Natural killer cell treated with Interleukin-12 subunit alpha and Interleukin-12 subunit beta and Interleukin-15 and Interleukin-18, amount 100 ng/mL, for 72 hours (primary cell): ENCODE data around the gene SIGLEC15. TPM values are rescaled to one million over a fixed set of nuclear protein-coding genes. Genes with fewer than 3 reads are reported as not detected.

Experiments
- ATAC-seq, 2 donors: fragments of 150-1000 bp; cut with Tn5 transposase in 1 of 2; sonication (Bioruptor Pico), chemical (Tn5 transposase) in 1 of 2; 2 replicates each; pipeline ENCODE4 v1.10.0; 2021
- DNase-seq: peaks from one replicate; pipeline ENCODE4 v3.0.0; 2022; ENCODE audit warnings: low spot score
- H3K27ac Mint-ChIP-seq, 2 donors: 1 replicate in 1 of 2; 2 replicates in 1 of 2; pipeline ENCODE4 v1.8.0; 2022; ENCODE audit warnings: mixed read lengths in 2 of 2, mild to moderate bottlenecking in 1 of 2, moderate library complexity in 1 of 2
- H3K27me3 Mint-ChIP-seq, 2 donors: 1 replicate in 1 of 2; 2 replicates in 1 of 2; pipeline ENCODE4 v1.8.0; 2022; ENCODE audit warnings: mixed read lengths in 2 of 2
- H3K36me3 Mint-ChIP-seq: one replicate; pipeline ENCODE4 v1.8.0; 2022; ENCODE audit warnings: mixed read lengths
- H3K4me1 Mint-ChIP-seq, 2 donors: 1 replicate in 1 of 2; 2 replicates in 1 of 2; pipeline ENCODE4 v1.8.0; 2022; ENCODE audit warnings: low read depth in 2 of 2, mixed read lengths in 2 of 2, mild to moderate bottlenecking in 1 of 2
- H3K4me3 Mint-ChIP-seq: one replicate; pipeline ENCODE4 v1.8.0; 2022; ENCODE audit warnings: mixed read lengths
- H3K9me3 Mint-ChIP-seq: 2 replicates; pipeline ENCODE4 v1.8.0; 2022; ENCODE audit warnings: mixed read lengths
- total RNA-seq, 2 donors: library from RNA; stranded (reverse); gene quantifications; one replicate each; pipeline ENCODE4 v1.2.3, GENCODE V29; 2022

Gene SIGLEC15, protein sequence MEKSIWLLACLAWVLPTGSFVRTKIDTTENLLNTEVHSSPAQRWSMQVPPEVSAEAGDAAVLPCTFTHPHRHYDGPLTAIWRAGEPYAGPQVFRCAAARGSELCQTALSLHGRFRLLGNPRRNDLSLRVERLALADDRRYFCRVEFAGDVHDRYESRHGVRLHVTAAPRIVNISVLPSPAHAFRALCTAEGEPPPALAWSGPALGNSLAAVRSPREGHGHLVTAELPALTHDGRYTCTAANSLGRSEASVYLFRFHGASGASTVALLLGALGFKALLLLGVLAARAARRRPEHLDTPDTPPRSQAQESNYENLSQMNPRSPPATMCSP
- total RNA-seq, result not detected

DNA sequence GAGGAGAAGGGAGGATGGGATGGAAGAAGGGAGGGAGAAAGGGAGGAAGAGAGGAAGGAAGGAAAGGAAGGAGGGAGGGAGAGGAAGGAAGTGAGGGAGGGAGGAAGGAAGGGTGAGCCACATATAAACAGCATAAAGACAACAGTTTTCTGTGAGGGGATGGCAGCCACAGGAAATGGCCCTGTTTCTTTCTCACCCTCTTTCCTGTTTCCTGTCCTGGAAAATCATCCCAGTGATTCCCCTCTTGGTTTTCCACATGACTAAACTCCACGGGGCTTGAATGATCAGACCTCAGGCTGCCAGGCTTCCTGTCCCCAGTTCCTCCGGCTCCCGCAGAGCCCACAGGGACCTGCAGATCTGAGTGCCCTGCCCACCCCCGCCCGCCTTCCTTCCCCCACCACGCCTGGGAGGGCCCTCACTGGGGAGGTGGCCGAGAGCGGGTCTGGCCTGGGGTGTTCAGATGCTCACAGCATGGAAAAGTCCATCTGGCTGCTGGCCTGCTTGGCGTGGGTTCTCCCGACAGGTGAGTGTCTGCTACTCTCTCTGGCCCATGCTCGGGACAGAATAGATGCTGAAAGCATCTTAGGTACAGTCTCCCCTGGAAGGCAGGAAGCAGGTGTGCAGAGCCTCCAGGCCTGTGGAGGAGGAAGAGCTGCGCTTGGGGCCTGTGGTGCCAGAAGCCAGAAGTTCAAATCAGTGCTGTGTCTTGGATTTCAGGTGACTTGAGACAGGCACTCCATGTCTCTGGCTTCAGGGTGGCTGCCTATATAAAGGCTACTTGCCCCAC lies at the start of gene SIGLEC15:
SIGLEC15 (plus strand) TSS at position 418 of the 787 bp plus-strand sequence; CDS start at position 472, 54 bp downstream.
- Mint-ChIP-seq H3K4me3 (no peak within 1 kb of the TSS), H3K4me1 (peaks cover 10 to 22% of the 10 kb centered on the region in 2 donors), H3K27ac (peak within 1 kb of the TSS in 1 of 2 donors; percentile 52), H3K9me3 (no peaks in the 10 kb centered on the region), H3K27me3 (peaks cover 3 to 18% of the 10 kb centered on the region in 2 donors), H3K36me3 (peaks cover 4% of the 10 kb centered on the region)
- peak; percentile 23 for DNase-seq
- no peak for ATAC-seq

DNA sequence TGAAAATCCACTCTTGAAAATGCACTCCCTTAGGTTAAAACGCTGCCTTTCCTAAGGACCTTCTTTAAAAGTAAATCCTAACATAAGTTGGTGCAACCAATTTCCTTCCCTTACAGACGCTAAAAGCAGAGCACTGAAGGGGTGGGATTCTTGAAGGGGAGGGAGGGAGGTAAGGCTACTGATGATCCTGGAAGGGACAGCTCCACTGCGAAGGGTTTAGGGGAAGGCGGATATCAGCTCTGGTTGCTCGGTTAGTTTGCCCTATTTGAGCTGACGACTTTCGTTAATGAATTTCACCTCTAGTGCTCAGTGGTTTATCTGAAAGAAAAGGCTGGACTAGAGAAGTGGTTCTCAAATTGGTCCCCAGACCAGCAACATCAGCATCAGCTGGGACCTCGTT lies 49.7 kb upstream of the SIGLEC15 start:
- H3K36me3 Mint-ChIP-seq, result no peaks in the 10 kb centered on the region
- no peak for ATAC-seq
- DNase-seq, result no peak
- H3K4me3 Mint-ChIP-seq, result peak overlapping the region; percentile 82
- peaks cover 31 to 34% of the 10 kb centered on the region in 2 donors for H3K4me1 Mint-ChIP-seq
- no peaks in the 10 kb centered on the region for H3K9me3 Mint-ChIP-seq
- H3K27me3 Mint-ChIP-seq, result no peaks in the 10 kb centered on the region
- peak overlapping the region in 1 of 2 donors; percentile 73 for H3K27ac Mint-ChIP-seq

DNA sequence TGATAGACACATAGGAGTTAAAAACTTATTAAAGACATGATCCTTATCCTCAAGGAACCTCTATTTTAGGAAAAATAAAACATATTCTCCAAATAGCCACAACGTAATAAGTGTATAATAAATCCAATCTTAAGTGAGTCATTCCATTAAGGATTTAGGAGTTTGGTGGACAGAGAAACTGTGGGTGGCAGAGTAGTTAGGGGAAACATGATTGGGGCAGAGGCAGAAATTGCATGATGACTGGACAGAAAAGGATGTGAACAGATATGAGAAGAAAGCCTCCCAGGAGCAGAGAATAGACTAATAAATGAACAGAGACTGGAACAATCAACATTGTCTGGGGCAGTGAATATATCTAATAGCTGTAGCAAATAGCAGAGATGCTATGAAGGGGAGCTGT lies 48.1 kb upstream of the SIGLEC15 start:
- Mint-ChIP-seq H3K27ac (no peak overlapping the region), H3K9me3 (no peaks in the 10 kb centered on the region), H3K4me3 (no peak overlapping the region), H3K4me1 (peaks cover 20 to 22% of the 10 kb centered on the region in 2 donors), H3K36me3 (no peaks in the 10 kb centered on the region), H3K27me3 (peaks cover 0 to 3% of the 10 kb centered on the region in 2 donors)
- ATAC-seq, result no peak
- no peak for DNase-seq

DNA sequence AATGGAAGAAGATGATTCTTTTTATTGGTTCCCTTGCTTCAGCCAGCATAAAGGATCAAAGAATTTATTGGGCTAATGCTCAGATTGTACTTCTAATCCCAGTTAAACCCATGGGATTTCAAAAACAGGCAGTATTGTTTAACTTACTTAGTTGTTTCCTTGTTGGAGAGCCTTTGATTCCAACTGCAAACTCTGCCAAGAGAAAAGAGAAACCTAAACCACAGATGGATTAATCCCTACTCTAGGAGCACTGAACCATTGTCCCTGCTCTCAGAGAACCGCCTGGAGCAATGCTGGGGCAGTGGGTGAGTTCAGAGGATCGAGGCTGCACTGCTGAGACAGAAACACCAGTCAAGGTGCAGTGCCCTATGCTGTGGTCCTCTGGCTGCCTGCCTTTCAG lies 44.9 kb upstream of the SIGLEC15 start:
- Mint-ChIP-seq H3K4me3 (no peak overlapping the region), H3K9me3 (no peaks in the 10 kb centered on the region), H3K27me3 (peaks cover 0 to 3% of the 10 kb centered on the region in 2 donors), H3K36me3 (no peaks in the 10 kb centered on the region), H3K27ac (no peak overlapping the region), H3K4me1 (peaks cover 11 to 21% of the 10 kb centered on the region in 2 donors)
- ATAC-seq (no peak), DNase-seq (no peak)

DNA sequence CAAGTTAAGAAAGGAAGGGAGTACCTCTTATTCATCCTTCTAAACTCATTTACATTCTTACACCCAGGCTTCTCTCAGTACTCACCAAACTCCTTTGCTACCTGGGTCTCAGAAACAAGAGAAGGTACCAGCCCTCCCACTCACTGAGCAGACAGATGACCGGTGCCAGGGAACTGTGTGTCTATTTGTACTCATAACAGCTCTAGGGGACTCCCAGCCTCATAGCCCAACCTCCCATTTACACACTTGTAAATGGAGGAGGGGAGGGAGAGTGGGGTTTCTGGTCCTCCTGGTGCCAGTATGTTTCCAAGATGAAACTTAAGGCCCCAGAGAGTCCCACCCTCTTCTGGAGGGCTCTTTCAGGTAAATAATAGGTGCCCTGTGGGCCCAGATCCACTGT lies 42.8 kb upstream of the SIGLEC15 start:
- ATAC-seq (no peak), DNase-seq (no peak)
- Mint-ChIP-seq H3K27me3 (peaks cover 0 to 3% of the 10 kb centered on the region in 2 donors), H3K4me1 (peaks cover 12 to 17% of the 10 kb centered on the region in 2 donors), H3K36me3 (no peaks in the 10 kb centered on the region), H3K27ac (no peak overlapping the region), H3K9me3 (no peaks in the 10 kb centered on the region), H3K4me3 (no peak overlapping the region)

DNA sequence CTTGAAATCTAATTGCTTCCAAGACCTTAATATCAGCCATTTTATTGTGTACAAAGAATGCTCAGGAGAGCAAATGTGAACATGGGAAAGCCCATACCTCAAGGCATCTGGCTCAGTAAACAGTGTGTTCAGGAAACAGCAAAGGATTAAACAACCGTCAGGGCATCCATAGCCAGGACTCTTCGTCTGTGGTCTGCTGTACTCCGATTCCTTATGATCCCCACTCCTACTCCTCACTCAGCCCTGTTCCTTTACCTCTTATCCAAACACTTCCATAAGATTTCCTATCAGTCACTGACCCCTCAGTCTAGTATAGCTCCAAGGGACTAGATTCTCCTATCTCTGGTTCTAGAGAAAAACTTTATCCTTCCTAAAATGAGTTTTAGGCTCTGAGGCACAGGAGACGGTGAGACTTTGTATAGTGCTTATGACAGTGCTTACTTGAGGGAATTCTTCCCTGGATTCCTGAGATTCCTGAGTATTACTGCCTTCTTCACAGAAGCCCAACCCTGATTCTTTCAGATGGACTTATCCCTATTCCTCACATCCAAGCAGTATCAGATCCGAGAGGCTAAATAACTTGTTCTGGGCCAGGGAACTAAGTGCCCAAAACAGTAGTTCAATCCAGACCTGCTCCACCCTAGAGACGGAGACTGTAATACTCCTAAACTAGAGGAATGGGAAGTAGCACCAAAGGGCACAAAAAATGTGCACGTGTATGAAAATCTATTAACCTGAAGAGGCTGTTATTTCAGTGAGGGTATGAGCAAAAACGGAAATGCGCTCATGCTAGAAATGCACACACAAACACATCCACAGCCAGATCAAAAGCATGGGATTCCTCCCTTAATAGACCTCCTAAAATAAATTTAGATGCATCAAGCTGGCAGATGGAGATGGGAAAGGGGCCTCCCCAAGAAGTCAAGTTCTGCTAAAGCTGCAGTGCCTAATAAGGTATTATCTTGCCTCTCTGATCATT lies 42.1 kb upstream of the SIGLEC15 start:
- no peaks in the 10 kb centered on the region for H3K36me3 Mint-ChIP-seq

DNA sequence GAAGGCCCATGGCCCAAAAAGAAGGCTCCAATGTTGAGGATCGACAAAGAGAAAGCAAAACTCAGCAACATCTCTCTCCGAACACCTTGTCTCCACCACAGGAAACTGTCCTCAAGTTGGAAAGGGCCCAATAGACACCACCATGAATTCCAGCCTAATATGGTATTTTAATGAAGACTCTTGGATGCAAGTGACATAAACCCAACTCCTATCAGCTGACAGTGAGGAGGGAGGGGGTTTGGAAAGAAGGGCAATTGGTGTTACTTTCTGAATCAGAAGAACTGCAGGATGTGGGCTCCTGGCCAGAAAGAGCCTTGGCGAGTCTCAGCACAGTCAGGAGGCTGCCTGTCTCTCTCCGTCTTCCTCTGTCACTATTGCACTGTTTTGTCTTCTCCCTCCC lies 40.3 kb upstream of the SIGLEC15 start:
- H3K27me3 Mint-ChIP-seq, result peaks cover 0 to 3% of the 10 kb centered on the region in 2 donors
- DNase-seq (peak; percentile 73), ATAC-seq (peak; percentile 94 to 96)
- peak overlapping the region; percentile 44 for H3K4me3 Mint-ChIP-seq
- H3K27ac Mint-ChIP-seq, result peak overlapping the region; percentile 77 to 84
- no peaks in the 10 kb centered on the region for H3K36me3 Mint-ChIP-seq
- no peaks in the 10 kb centered on the region for H3K9me3 Mint-ChIP-seq
- H3K4me1 Mint-ChIP-seq, result peaks cover 12 to 17% of the 10 kb centered on the region in 2 donors

More for the DNA sequence above, 42.1 kb upstream of the SIGLEC15 start:
- H3K4me1 Mint-ChIP-seq, result peaks cover 12 to 17% of the 10 kb centered on the region in 2 donors
- ATAC-seq, result no peak
- no peaks in the 10 kb centered on the region for H3K9me3 Mint-ChIP-seq
- peaks cover 0 to 3% of the 10 kb centered on the region in 2 donors for H3K27me3 Mint-ChIP-seq
- H3K27ac Mint-ChIP-seq, result peak overlapping the region in 1 of 2 donors; percentile 1
- no peak for DNase-seq
- peak overlapping the region; percentile 12 for H3K4me3 Mint-ChIP-seq

DNA sequence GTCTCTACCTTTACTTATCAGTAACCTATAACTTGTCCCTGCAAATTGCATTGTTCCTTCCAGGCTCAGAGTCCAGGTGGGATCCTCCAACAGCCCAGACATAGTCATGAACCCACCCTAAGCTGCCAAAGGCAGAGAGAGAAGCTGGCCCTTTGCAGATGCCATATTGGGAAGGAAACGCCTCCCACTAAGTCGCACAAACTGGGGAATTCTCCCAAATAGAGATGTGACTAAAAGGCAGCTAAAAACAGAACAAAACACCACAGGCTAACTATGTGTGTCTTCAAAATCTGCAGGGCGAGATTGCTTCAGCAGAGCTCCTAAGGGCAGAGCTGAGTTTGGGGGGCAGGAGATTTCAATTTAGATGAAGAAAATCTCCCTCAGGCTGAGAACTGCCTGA lies 38.5 kb upstream of the SIGLEC15 start:
- ATAC-seq, result no peak
- peaks cover 12 to 20% of the 10 kb centered on the region in 2 donors for H3K4me1 Mint-ChIP-seq
- no peak overlapping the region for H3K4me3 Mint-ChIP-seq
- H3K27ac Mint-ChIP-seq, result no peak overlapping the region
- no peaks in the 10 kb centered on the region for H3K36me3 Mint-ChIP-seq
- peaks cover 4% of the 10 kb centered on the region for H3K9me3 Mint-ChIP-seq
- no peak for DNase-seq
- no peaks in the 10 kb centered on the region for H3K27me3 Mint-ChIP-seq

DNA sequence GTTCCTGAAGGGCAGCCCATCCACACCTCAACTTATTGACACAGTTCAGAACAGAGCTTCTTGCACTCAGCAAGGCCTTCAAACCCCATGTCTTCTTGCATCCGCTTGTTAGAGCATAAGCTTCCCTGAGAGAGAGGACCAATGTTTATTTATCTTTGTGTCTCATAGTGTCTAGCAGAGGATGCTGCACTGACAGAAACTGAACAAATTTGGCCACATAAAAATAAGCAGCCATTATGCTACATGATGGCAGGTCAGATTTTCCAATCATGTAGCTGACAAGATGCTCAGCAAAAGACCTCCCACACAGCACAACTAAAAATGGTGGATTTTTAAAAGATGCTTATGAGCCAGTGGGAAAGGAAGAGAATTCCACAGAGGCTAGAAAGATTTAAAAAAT lies 38.1 kb upstream of the SIGLEC15 start:
- ATAC-seq, result no peak
- H3K27me3 Mint-ChIP-seq, result no peaks in the 10 kb centered on the region
- H3K4me3 Mint-ChIP-seq, result no peak overlapping the region
- H3K4me1 Mint-ChIP-seq, result peaks cover 12 to 20% of the 10 kb centered on the region in 2 donors
- DNase-seq, result no peak
- no peaks in the 10 kb centered on the region for H3K36me3 Mint-ChIP-seq
- H3K27ac Mint-ChIP-seq, result no peak overlapping the region
- H3K9me3 Mint-ChIP-seq, result peaks cover 4% of the 10 kb centered on the region

DNA sequence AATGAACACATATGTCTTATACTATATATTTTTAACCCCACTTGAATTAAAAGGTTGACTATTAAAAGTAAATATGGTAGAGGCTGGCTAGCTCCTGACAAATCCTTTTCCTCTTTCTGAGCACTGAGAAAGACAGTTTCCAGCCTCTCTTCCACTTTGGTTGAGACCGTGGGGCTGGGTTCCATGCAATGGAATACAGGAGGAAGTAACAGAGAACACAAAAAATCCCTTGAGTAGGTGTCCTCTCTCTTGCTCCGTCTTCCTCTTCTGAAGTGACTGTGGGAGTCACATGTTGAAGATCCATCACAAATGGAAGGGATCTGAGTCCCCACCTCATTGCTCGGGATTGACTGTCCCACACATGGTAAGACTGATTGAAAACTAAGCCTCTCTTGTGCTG lies 36.6 kb upstream of the SIGLEC15 start:
- no peaks in the 10 kb centered on the region for H3K36me3 Mint-ChIP-seq
- no peak overlapping the region for H3K27ac Mint-ChIP-seq
- ATAC-seq (no peak), DNase-seq (no peak)
- H3K9me3 Mint-ChIP-seq, result peaks cover 4% of the 10 kb centered on the region
- no peaks in the 10 kb centered on the region for H3K27me3 Mint-ChIP-seq
- peaks cover 17 to 22% of the 10 kb centered on the region in 2 donors for H3K4me1 Mint-ChIP-seq
- no peak overlapping the region for H3K4me3 Mint-ChIP-seq

DNA sequence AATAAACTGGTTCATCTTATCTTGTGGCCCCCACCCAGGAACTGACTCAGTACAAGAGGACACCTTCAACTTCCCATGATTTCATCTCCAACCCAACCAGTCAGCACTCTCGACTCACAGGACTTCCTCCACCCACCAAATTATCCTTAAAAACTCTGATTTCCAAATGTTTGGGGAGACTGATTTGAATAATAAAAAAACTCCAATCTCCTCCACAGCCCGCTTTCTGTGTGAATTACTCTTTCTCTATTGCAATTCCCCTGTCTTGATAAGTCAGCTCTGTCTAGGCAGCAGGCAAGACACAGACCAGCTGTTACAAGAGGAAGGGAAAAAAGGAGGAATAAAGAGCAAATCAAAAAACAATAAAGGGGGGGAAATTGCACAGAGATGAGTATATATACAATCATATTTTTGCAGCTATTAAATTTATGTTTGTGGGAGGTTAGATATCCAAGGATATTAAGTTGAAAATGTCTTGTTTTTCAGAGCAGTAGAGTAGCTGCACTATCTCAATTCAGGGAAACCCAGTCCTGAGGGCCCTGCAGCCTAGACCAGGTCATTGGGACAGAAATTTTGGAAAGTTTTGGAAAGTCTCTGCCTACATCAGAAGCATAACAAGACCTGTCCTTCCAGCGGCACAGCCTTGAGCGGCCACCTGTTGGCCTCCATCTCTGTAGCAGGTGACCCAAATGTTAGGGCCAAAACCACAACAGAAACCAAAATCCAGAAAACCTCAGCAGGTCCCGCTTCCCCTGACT lies 32.8 kb upstream of the SIGLEC15 start:
- Mint-ChIP-seq H3K36me3 (no peaks in the 10 kb centered on the region), H3K27ac (no peak overlapping the region), H3K9me3 (peaks cover 4% of the 10 kb centered on the region), H3K27me3 (peaks cover 0 to under 1% of the 10 kb centered on the region in 2 donors), H3K4me1 (peaks cover 5 to 10% of the 10 kb centered on the region in 2 donors), H3K4me3 (no peak overlapping the region)
- ATAC-seq (peak in 1 of 2 donors; percentile 48), DNase-seq (no peak)

DNA sequence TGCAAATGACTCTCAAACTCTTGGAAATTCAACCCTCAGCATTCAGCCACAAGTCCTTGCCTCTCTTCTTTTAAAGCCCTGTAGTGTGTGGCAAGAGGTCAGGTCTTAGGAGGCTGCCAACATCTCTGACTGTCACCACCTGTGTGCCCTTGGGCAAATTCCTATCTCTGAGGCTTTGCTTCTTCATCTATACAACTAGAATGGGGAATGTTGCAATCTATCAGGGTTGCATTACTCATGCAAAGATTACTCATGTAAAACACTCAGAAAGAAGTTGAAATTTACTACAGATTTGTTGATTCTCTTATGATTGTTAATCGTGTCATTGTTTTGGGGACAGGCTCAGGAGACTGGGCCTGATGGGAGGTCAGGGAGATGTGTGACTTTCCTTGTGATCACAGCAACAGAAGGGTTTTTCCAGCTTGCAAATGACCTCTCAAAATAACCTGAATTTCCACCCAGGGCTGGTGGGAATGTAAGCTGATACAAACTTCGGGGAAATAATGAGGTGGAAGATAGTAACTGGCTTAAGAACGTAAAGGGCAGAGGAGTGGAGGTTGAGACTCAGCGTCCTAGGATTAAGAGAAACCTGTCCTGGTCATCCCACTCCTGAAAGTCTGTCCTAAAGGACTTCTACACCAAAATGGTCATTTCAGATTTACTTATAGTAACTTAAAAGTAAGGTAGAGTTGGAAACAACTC lies 32.1 kb upstream of the SIGLEC15 start:
- no peak overlapping the region for H3K4me3 Mint-ChIP-seq
- H3K27ac Mint-ChIP-seq, result peak overlapping the region in 1 of 2 donors; percentile 58
- peaks cover 2% of the 10 kb centered on the region in 2 donors for H3K27me3 Mint-ChIP-seq
- peaks cover 5 to 10% of the 10 kb centered on the region in 2 donors for H3K4me1 Mint-ChIP-seq
- H3K9me3 Mint-ChIP-seq, result peaks cover 4% of the 10 kb centered on the region
- peaks cover under 1% of the 10 kb centered on the region for H3K36me3 Mint-ChIP-seq
- DNase-seq (no peak), ATAC-seq (peak; percentile 68 to 70)
